GM10248 (cell line): ENCODE results near the gene DEFB112.

Experiments used
- CTCF ChIA-PET: fragments of 300-600 bp; sonication (Branson Sonifier 250); formaldehyde crosslinking; extraction: SDS; loops from one replicate; lab custom pipeline; 2021; ENCODE audit warnings: antibody characterized with exemption; lab: Yijun Ruan, JAX
- POLR2A ChIA-PET: fragments of 350-650 bp; sonication (Branson Sonifier 250); formaldehyde crosslinking; extraction: SDS; loops from one replicate; lab custom pipeline; 2020; ENCODE audit warnings: antibody characterized with exemption; lab: Yijun Ruan, JAX
- DNase-seq: peaks from one replicate; pipeline ENCODE4 v3.0.0; 2012; ENCODE audit errors: extremely low spot score
- TF ChIP-seq, protein P1 (sequence below): IDR thresholded peaks from 2 replicates; pipeline ENCODE4 v1.5.1; 2012; ENCODE audit warnings: mild to moderate bottlenecking, low read depth; ENCODE audit errors: extremely low read depth, missing control alignments, control extremely low read depth

Gene DEFB112

DNA sequence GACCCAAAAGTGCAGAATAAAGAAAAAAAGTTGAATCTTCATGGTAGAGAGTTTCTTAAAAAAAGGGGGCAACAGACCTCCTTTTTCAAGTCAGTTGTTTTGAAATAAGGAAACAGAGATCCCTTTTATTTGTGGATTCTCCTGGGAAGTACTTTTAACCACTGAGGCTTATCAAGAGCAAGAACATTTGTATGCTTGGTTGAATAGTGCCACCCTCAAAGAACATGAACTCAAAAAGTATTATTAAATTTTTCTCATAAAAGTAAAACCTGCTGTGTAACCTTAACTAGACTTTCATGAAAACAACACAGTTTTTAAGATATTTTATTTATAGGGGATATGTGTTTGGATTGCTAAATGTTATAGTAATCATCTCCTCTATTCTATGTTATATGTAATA, 27.8 kb downstream of the DEFB112 start, which contains the start of gene DEFB110:
DEFB110 (minus strand) TSS at position 101 of the 400 bp plus-strand sequence; CDS start at position 42, 59 bp downstream.
- TF ChIP-seq, protein P1, sequence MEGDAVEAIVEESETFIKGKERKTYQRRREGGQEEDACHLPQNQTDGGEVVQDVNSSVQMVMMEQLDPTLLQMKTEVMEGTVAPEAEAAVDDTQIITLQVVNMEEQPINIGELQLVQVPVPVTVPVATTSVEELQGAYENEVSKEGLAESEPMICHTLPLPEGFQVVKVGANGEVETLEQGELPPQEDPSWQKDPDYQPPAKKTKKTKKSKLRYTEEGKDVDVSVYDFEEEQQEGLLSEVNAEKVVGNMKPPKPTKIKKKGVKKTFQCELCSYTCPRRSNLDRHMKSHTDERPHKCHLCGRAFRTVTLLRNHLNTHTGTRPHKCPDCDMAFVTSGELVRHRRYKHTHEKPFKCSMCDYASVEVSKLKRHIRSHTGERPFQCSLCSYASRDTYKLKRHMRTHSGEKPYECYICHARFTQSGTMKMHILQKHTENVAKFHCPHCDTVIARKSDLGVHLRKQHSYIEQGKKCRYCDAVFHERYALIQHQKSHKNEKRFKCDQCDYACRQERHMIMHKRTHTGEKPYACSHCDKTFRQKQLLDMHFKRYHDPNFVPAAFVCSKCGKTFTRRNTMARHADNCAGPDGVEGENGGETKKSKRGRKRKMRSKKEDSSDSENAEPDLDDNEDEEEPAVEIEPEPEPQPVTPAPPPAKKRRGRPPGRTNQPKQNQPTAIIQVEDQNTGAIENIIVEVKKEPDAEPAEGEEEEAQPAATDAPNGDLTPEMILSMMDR = no peak
- DNase-seq = no peak
- CTCF ChIA-PET = no interaction called here
- POLR2A ChIA-PET = no interaction called here

DNA sequence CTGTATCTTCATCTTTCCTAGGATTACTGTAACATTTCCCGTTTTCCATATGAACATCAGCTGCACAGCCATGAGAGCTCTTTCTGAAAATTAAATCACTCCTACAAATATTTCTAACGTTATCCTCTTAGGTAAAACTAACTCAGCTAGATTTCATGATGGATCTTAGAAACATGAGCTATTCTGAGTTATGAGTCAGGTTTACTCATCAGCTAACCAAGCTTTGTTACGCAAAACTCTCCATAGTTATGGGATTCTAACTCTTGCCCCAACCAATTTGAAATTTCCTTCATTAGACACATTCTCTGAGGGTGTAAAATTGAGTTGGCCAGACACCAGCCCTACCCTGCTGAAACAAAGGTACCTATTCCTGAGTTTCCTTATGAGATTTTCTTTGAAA, 41.9 kb downstream of the DEFB112 start:
- no peak for DNase-seq
- TF ChIP-seq, protein P1 = no peak
- CTCF ChIA-PET = no interaction called here
- POLR2A ChIA-PET = no interaction called here

GRCh38 chr6:50003139-50003538, 46.6 kb downstream of the DEFB112 start:
- TF ChIP-seq, protein P1 = no peak
- DNase-seq = no peak
- POLR2A ChIA-PET = no interaction called here
- CTCF ChIA-PET = no interaction called here

GRCh38 chr6:49995278-49995677, 54.5 kb downstream of the DEFB112 start:
- TF ChIP-seq, protein P1 = no peak
- POLR2A ChIA-PET = no interaction called here
- CTCF ChIA-PET = no interaction called here
- DNase-seq = no peak
